HepG2 (cell line): Measurements from ENCODE around the gene STYXL1. TPM values are rescaled to one million over a fixed set of nuclear protein-coding genes. Genes with fewer than 3 reads are reported as not detected.

Experiments used
- GZF1 ChIP-seq: sonication (generic); formaldehyde crosslinking; IDR thresholded peaks from 2 replicates; pipeline ENCODE4 v1.5.1; 2020; ENCODE audit warnings: mild to moderate bottlenecking, missing genetic modification reagents
- IKZF4 ChIP-seq: sonication (generic); formaldehyde crosslinking; IDR thresholded peaks from 2 replicates; pipeline ENCODE4 v1.5.1; 2020; ENCODE audit warnings: borderline replicate concordance, mild to moderate bottlenecking, low read depth, missing genetic modification reagents; ENCODE audit errors: not compliant biosample characterization
- MLX ChIP-seq: IDR thresholded peaks from 2 replicates; pipeline ENCODE4 v1.6.1; 2016
- NCOA1 ChIP-seq: sonication (generic); formaldehyde crosslinking; IDR thresholded peaks from 2 replicates; pipeline ENCODE4 v1.9.0; 2021; ENCODE audit warnings: missing genetic modification reagents
- PBX3 ChIP-seq: sonication (generic); formaldehyde crosslinking; IDR thresholded peaks from 2 replicates; pipeline ENCODE4 v1.8.1; 2023; ENCODE audit warnings: missing genetic modification reagents, inconsistent platforms, borderline replicate concordance
- SALL2 ChIP-seq: sonication (generic); formaldehyde crosslinking; IDR thresholded peaks from 2 replicates; pipeline ENCODE4 v1.8.1; 2023; ENCODE audit warnings: mild to moderate bottlenecking, missing genetic modification reagents, inconsistent platforms
- SMARCE1 ChIP-seq: fragments of 450-650 bp; IDR thresholded peaks from 2 replicates; pipeline ENCODE4 v1.6.1; 2017; ENCODE audit warnings: borderline replicate concordance
- TMF1 ChIP-seq: sonication (generic); formaldehyde crosslinking; IDR thresholded peaks from 2 replicates; pipeline ENCODE4 v1.8.1; 2022; ENCODE audit warnings: low read depth, missing genetic modification reagents
- ZNF20 ChIP-seq: sonication (generic); formaldehyde crosslinking; IDR thresholded peaks from 2 replicates; pipeline ENCODE4 v1.4.0; 2020; ENCODE audit warnings: mild to moderate bottlenecking, moderate library complexity, missing genetic modification reagents
- ZNF850 ChIP-seq: sonication (generic); formaldehyde crosslinking; conservative IDR thresholded peaks from 2 replicates; pipeline ENCODE4 v1.9.0; 2021; ENCODE audit warnings: mild to moderate bottlenecking, missing genetic modification reagents
- ZSCAN12 ChIP-seq: sonication (generic); formaldehyde crosslinking; IDR thresholded peaks from 2 replicates; pipeline ENCODE4 v1.9.0; 2021; ENCODE audit warnings: mild to moderate bottlenecking, missing genetic modification reagents
- polyA plus RNA-seq, 8 experiments: library from polyadenylated mRNA; depleted of rRNA in 3 of 8; stranded (reverse) in 7 of 8; unstranded in 1 of 8; fragments of >200 nt; fragmentation: Illumina TruSeq in 4 of 8; extraction: Trizol in 4 of 8; gene quantifications; 2 replicates each; pipeline versions ENCODE4 v1.2.1 to v1.2.3, GENCODE V29; 2011 to 2016; ENCODE audit warnings: low read depth in 4 of 8, missing spikeins in 1 of 8, mixed read lengths in 1 of 8; ENCODE audit not compliant: insufficient read depth in 1 of 8
- total RNA-seq, 5 experiments: library from RNA; depleted of rRNA; stranded (reverse); fragments of >200 nt; fragmentation: Illumina TruSeq; extraction: Trizol; gene quantifications; 2 replicates each; pipeline ENCODE4 v1.2.3, GENCODE V29; 2016; ENCODE audit warnings: low read depth in 1 of 5
- TF ChIP-seq, protein P1 (sequence below): sonication (generic); formaldehyde crosslinking; IDR thresholded peaks from 2 replicates; pipeline ENCODE4 v1.9.0; 2022; ENCODE audit warnings: low read depth, missing genetic modification reagents
- TF ChIP-seq, protein P2 (sequence below): sonication (generic); formaldehyde crosslinking; IDR thresholded peaks from 2 replicates; pipeline ENCODE4 v1.4.0; 2020; ENCODE audit warnings: missing genetic modification reagents, borderline replicate concordance
- TF ChIP-seq, protein P3 (sequence below): sonication (generic); formaldehyde crosslinking; IDR thresholded peaks from 2 replicates; pipeline ENCODE4 v1.4.0; 2020; ENCODE audit warnings: missing genetic modification reagents
- TF ChIP-seq, protein P4 (sequence below): sonication (generic); formaldehyde crosslinking; IDR thresholded peaks from 2 replicates; pipeline ENCODE4 v1.4.0; 2020; ENCODE audit warnings: missing genetic modification reagents; ENCODE audit errors: not compliant biosample characterization

STYXL1 gene
- total and polyA plus RNA-seq, 2 of the 13 experiments (the other 11 are each of a cell fraction or from before 2014, with no cell fraction given) = 23.9 to 38.3 TPM

DNA sequence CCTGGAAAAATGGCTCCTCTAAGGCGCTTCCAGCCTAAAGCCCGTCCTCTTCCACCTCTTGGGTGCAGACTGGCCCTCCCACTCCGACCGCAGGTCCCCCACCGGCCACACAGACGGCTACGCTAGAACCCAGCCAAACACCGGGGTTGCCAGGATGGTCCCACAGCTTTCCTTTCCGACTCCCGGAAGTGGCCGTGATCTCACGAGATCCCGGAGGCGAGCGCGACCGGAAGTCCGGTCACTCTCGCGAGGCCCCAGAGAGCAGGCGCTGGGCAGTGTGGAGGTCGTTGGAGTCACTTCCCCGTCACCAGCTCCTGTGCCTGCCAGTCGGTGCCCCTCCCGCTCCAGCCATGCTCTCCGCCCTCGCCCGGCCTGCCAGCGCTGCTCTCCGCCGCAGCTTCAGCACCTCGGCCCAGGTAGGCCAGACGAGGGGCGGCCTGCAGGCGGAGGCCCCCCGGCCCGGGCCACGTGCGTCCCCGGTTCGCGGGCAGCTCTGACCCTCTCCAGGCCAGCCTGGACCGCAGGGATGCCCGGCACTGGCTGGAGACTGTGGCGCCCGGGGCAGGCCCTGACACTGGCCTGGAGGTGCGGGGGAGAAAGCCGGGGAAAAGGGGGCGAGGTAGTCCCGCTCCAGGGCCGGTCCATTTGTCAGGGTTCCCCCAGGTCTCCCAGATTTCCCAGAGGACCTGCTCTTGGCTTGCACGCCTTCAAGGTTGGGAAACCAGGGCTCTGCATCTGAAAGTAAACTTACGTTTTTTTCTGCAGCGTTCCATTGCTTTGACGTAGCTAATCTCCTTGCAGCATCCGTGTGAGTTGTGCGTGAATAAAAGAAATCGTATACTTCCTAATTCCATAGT lies at the start of gene STYXL1, which contains the start of gene MDH2 (continued):
- TF ChIP-seq SMARCE1 (no peak), TMF1 (CRISPR knock-in tag) (peak; percentile 51; the same call in 1 of the 2 replicates), IKZF4 (CRISPR knock-in tag) (no peak), ZNF20 (no peak), PBX3 (CRISPR knock-in tag) (no peak), GZF1 (no peak), SALL2 (CRISPR knock-in tag) (peak; percentile 79; the same call in 1 of the 2 replicates), MLX (peak; percentile 42; the same call in 1 of the 2 replicates), NCOA1 (CRISPR knock-in tag) (no peak), ZNF850 (no peak), ZSCAN12 (CRISPR knock-in tag) (no peak; the same call in 1 of the 2 replicates)
- TF ChIP-seq, protein P1, sequence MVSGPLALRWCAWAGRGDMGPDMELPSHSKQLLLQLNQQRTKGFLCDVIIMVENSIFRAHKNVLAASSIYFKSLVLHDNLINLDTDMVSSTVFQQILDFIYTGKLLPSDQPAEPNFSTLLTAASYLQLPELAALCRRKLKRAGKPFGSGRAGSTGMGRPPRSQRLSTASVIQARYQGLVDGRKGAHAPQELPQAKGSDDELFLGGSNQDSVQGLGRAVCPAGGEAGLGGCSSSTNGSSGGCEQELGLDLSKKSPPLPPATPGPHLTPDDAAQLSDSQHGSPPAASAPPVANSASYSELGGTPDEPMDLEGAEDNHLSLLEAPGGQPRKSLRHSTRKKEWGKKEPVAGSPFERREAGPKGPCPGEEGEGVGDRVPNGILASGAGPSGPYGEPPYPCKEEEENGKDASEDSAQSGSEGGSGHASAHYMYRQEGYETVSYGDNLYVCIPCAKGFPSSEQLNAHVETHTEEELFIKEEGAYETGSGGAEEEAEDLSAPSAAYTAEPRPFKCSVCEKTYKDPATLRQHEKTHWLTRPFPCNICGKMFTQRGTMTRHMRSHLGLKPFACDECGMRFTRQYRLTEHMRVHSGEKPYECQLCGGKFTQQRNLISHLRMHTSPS (CRISPR knock-in tag) = peak; percentile 82
- TF ChIP-seq, protein P2, sequence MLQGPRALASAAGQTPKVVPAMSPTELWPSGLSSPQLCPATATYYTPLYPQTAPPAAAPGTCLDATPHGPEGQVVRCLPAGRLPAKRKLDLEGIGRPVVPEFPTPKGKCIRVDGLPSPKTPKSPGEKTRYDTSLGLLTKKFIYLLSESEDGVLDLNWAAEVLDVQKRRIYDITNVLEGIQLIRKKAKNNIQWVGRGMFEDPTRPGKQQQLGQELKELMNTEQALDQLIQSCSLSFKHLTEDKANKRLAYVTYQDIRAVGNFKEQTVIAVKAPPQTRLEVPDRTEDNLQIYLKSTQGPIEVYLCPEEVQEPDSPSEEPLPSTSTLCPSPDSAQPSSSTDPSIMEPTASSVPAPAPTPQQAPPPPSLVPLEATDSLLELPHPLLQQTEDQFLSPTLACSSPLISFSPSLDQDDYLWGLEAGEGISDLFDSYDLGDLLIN = no peak
- TF ChIP-seq, protein P3, sequence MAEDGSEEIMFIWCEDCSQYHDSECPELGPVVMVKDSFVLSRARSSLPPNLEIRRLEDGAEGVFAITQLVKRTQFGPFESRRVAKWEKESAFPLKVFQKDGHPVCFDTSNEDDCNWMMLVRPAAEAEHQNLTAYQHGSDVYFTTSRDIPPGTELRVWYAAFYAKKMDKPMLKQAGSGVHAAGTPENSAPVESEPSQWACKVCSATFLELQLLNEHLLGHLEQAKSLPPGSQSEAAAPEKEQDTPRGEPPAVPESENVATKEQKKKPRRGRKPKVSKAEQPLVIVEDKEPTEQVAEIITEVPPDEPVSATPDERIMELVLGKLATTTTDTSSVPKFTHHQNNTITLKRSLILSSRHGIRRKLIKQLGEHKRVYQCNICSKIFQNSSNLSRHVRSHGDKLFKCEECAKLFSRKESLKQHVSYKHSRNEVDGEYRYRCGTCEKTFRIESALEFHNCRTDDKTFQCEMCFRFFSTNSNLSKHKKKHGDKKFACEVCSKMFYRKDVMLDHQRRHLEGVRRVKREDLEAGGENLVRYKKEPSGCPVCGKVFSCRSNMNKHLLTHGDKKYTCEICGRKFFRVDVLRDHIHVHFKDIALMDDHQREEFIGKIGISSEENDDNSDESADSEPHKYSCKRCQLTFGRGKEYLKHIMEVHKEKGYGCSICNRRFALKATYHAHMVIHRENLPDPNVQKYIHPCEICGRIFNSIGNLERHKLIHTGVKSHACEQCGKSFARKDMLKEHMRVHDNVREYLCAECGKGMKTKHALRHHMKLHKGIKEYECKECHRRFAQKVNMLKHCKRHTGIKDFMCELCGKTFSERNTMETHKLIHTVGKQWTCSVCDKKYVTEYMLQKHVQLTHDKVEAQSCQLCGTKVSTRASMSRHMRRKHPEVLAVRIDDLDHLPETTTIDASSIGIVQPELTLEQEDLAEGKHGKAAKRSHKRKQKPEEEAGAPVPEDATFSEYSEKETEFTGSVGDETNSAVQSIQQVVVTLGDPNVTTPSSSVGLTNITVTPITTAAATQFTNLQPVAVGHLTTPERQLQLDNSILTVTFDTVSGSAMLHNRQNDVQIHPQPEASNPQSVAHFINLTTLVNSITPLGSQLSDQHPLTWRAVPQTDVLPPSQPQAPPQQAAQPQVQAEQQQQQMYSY (CRISPR knock-in tag) = peak; percentile 58; the same call in 1 of the 2 replicates
- TF ChIP-seq, protein P4, sequence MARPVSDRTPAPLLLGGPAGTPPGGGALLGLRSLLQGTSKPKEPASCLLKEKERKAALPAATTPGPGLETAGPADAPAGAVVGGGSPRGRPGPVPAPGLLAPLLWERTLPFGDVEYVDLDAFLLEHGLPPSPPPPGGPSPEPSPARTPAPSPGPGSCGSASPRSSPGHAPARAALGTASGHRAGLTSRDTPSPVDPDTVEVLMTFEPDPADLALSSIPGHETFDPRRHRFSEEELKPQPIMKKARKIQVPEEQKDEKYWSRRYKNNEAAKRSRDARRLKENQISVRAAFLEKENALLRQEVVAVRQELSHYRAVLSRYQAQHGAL = no peak
